Measurements from ENCODE around the gene FXYD4.
A peak's percentile ranks its signal among the peaks of the same experiment; 100 is the strongest.
"Not testable (repeated sequence)": the region's sequence is repeated elsewhere in the genome, so short reads cannot be mapped to it uniquely, and the experiment has no call there.

FXYD4 gene, protein sequence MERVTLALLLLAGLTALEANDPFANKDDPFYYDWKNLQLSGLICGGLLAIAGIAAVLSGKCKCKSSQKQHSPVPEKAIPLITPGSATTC

DNA sequence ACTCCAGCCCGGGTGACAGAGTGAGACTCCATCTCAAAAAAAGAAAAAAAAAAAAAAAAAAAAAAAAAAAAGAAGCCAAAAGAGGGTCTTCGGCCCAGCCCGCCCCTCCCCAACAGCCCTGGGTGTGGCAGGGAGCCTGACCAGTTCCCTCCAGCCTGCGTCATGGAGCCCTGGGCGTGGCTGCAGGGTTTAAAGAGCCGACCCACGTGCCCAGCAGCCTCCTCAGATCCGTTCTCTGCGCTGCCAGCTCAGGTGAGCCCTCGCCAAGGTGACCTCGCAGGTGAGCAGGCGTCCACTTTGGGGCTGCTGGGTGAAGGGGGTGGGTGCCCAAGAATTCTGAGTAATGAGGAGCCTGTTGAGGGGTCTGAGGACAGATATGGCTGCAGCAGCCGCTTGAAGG lies at the start of gene FXYD4:
TSS of gene FXYD4 (plus strand) at position 219 of the 400 bp plus-strand sequence. CDS start 2,111 bp downstream, outside the sequence.
- Histone ChIP-seq H3K4me3 (ENCODE audit: low read depth, low read length) (no peak within 1 kb of the TSS), H3K27ac (ENCODE audit: low read depth, low read length) (no peak within 1 kb of the TSS), H3K9me3 (ENCODE audit: control insufficient read depth, insufficient read depth, low read length) (no peaks in the 10 kb centered on the region), H3K27me3 (ENCODE audit: control insufficient read depth, insufficient read depth, low read length) (no peaks in the 10 kb centered on the region), H3K9ac (ENCODE audit: low read depth, low read length) (no peak within 1 kb of the TSS), H3K36me3 (ENCODE audit: control insufficient read depth, insufficient read depth, low read length) (no peaks in the 10 kb centered on the region), H3K4me1 (ENCODE audit: control insufficient read depth, insufficient read depth, low read length) (peaks cover 8% of the 10 kb centered on the region; the same call in 1 of the 2 replicates)

DNA sequence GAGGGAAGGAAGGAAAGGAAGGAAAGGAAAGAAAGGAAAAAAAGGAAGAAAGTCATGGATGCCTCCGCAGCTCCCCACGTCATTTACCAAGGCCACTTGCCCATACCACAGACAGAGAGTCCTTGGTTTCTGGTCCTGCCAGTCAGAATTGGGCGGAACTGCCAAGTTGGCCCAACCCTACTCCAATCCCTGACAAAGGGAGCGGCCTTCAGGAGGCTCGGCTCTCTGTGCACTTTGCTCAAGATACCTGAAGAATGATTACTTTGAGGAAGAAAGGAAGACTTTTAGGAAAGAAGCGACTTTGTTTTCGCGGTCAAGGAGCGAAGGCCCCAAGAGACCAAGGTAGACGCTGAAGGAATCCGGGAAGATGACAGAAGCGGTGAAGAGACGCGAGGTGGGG lies 49.1 kb upstream of the FXYD4 start:
- H3K4me3 ChIP-seq (ENCODE audit: low read depth, low read length) = peak overlapping the region; percentile 65
- no peaks in the 10 kb centered on the region for H3K9me3 ChIP-seq (ENCODE audit: control insufficient read depth, insufficient read depth, low read length)
- no peaks in the 10 kb centered on the region for H3K27me3 ChIP-seq (ENCODE audit: control insufficient read depth, insufficient read depth, low read length)
- no peak overlapping the region for H3K9ac ChIP-seq (ENCODE audit: low read depth, low read length)
- H3K36me3 ChIP-seq (ENCODE audit: control insufficient read depth, insufficient read depth, low read length) = no peaks in the 10 kb centered on the region
- no peak overlapping the region for H3K27ac ChIP-seq (ENCODE audit: low read depth, low read length)
- H3K4me1 ChIP-seq (ENCODE audit: control insufficient read depth, insufficient read depth, low read length) = peaks cover 4% of the 10 kb centered on the region; the same call in 1 of the 2 replicates

DNA sequence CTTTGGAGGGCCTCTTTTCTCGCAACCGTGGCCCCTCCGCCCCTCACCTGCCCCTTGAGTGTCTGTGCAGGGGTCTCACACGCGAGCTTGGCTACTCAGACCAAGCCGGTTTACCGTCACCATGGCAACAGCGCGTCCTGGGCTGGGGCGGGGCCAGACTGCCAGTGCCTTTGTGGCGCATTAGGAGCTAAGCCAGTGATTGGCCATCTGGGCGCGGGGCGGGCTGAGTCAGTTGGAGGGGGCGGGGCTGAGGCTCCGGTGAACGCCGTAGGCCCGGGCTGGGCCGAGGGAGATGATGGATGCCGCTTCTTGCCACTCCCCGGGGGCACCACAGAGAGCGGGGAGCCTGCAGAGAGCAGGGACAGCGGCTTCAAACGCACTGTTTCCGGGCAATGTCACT lies 48.7 kb upstream of the FXYD4 start:
- Histone ChIP-seq H3K9ac (ENCODE audit: low read depth, low read length) (peak overlapping the region; percentile 23; the same call in 1 of the 2 replicates), H3K9me3 (ENCODE audit: control insufficient read depth, insufficient read depth, low read length) (no peaks in the 10 kb centered on the region), H3K4me3 (ENCODE audit: low read depth, low read length) (peak overlapping the region; percentile 65), H3K27me3 (ENCODE audit: control insufficient read depth, insufficient read depth, low read length) (no peaks in the 10 kb centered on the region), H3K36me3 (ENCODE audit: control insufficient read depth, insufficient read depth, low read length) (no peaks in the 10 kb centered on the region), H3K4me1 (ENCODE audit: control insufficient read depth, insufficient read depth, low read length) (peaks cover 4% of the 10 kb centered on the region; the same call in 1 of the 2 replicates), H3K27ac (ENCODE audit: low read depth, low read length) (peak overlapping the region; percentile 55)

DNA sequence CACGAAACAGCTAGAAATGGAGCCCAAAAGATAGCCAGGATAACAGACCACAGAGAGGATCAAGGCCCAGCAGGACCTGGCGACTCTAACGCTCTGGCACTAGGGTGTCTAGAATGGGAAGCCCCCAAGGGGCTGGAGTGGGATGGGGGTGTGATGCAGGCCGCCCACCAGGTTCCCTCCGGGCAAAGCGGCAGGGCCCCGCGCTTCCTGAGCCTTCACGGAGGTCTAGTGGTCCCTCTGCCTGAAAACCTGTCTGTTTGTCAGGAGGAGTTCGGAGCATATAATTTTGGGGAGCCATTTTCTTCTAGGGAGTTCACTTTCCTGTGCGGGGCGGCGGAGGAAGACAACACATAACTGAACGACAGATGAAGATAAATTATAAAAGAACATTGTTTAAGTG lies 48.2 kb upstream of the FXYD4 start:
- peak overlapping the region; percentile 55 for H3K27ac ChIP-seq (ENCODE audit: low read depth, low read length)

DNA sequence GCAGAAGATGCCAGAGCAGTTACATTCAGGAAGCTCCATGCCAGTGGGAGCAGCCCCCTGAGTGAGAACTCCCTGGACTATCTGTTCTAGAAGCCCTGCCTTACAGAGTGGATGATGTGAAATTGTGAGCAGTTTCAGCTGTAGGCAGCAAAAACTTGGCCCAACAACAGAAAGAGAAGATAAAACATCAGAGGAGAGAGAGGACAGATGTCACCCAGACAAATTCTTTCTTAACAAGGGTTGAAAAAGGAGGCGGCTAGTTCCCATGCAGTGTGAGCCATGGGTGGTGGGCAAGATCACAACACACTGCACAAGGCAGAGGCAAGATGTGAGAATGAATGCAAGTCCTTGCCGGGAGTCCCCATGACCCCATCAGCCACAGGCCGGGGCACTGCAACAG lies 46.6 kb upstream of the FXYD4 start:
- Histone ChIP-seq H3K4me1 (ENCODE audit: control insufficient read depth, insufficient read depth, low read length) (peaks cover 4% of the 10 kb centered on the region; the same call in 1 of the 2 replicates), H3K4me3 (ENCODE audit: low read depth, low read length) (no peak overlapping the region), H3K36me3 (ENCODE audit: control insufficient read depth, insufficient read depth, low read length) (no peaks in the 10 kb centered on the region), H3K27me3 (ENCODE audit: control insufficient read depth, insufficient read depth, low read length) (no peaks in the 10 kb centered on the region), H3K9ac (ENCODE audit: low read depth, low read length) (no peak overlapping the region), H3K9me3 (ENCODE audit: control insufficient read depth, insufficient read depth, low read length) (no peaks in the 10 kb centered on the region), H3K27ac (ENCODE audit: low read depth, low read length) (no peak overlapping the region)

More for the DNA sequence above, 48.2 kb upstream of the FXYD4 start:
- Histone ChIP-seq H3K9ac (ENCODE audit: low read depth, low read length) (peak overlapping the region; percentile 23; the same call in 1 of the 2 replicates), H3K36me3 (ENCODE audit: control insufficient read depth, insufficient read depth, low read length) (no peaks in the 10 kb centered on the region), H3K4me3 (ENCODE audit: low read depth, low read length) (peak overlapping the region; percentile 60), H3K4me1 (ENCODE audit: control insufficient read depth, insufficient read depth, low read length) (peaks cover 4% of the 10 kb centered on the region; the same call in 1 of the 2 replicates), H3K9me3 (ENCODE audit: control insufficient read depth, insufficient read depth, low read length) (no peaks in the 10 kb centered on the region), H3K27me3 (ENCODE audit: control insufficient read depth, insufficient read depth, low read length) (no peaks in the 10 kb centered on the region)

DNA sequence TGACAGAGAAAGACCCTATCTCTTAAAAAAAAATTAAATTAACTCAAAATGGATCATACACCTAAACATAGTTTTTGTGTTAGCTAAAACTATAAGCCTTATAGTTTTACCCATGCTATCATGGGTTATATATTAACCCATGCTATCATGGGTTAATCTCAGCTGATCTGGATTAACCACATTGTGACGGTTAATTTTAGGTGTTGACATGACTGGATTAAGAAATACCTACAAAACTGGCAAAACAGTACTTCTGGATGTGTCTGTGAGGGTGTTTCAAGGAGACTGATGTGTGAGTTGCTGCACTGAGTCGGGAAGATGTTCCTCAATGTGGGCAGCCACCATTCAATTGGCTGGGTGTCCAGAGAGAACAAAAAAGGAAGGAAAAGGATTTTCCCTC lies 44.3 kb upstream of the FXYD4 start:
- H3K9me3 ChIP-seq (ENCODE audit: control insufficient read depth, insufficient read depth, low read length) = no peaks in the 10 kb centered on the region
- H3K4me1 ChIP-seq (ENCODE audit: control insufficient read depth, insufficient read depth, low read length) = peaks cover 4% of the 10 kb centered on the region; the same call in 1 of the 2 replicates
- no peak overlapping the region for H3K4me3 ChIP-seq (ENCODE audit: low read depth, low read length)
- H3K36me3 ChIP-seq (ENCODE audit: control insufficient read depth, insufficient read depth, low read length) = no peaks in the 10 kb centered on the region
- no peaks in the 10 kb centered on the region for H3K27me3 ChIP-seq (ENCODE audit: control insufficient read depth, insufficient read depth, low read length)
- H3K9ac ChIP-seq (ENCODE audit: low read depth, low read length) = no peak overlapping the region
- no peak overlapping the region for H3K27ac ChIP-seq (ENCODE audit: low read depth, low read length)

DNA sequence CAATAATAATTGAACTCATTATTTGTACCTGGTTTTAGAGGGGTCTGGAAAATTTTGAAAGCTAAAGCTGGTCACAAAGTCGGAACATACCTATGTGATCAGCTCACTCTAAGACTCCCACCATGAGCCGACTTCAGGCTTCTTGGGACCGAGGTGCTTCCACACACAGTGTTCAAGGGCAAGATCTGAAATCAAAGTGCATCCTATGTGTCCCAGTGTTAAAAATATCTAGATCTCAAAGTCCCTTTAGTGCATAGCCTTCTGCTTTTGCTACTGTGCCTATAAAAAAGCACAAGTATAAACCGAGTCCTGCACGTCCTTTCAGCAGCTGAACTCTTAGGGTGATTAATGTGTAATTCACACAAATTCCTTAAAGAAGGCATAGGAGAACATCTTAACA lies 43.5 kb upstream of the FXYD4 start:
- no peak overlapping the region for H3K4me3 ChIP-seq (ENCODE audit: low read depth, low read length)
- no peak overlapping the region for H3K9ac ChIP-seq (ENCODE audit: low read depth, low read length)
- H3K9me3 ChIP-seq (ENCODE audit: control insufficient read depth, insufficient read depth, low read length) = no peaks in the 10 kb centered on the region
- H3K27ac ChIP-seq (ENCODE audit: low read depth, low read length) = no peak overlapping the region
- H3K27me3 ChIP-seq (ENCODE audit: control insufficient read depth, insufficient read depth, low read length) = no peaks in the 10 kb centered on the region
- peaks cover 3% of the 10 kb centered on the region; the same call in 1 of the 2 replicates for H3K4me1 ChIP-seq (ENCODE audit: control insufficient read depth, insufficient read depth, low read length)
- no peaks in the 10 kb centered on the region for H3K36me3 ChIP-seq (ENCODE audit: control insufficient read depth, insufficient read depth, low read length)

DNA sequence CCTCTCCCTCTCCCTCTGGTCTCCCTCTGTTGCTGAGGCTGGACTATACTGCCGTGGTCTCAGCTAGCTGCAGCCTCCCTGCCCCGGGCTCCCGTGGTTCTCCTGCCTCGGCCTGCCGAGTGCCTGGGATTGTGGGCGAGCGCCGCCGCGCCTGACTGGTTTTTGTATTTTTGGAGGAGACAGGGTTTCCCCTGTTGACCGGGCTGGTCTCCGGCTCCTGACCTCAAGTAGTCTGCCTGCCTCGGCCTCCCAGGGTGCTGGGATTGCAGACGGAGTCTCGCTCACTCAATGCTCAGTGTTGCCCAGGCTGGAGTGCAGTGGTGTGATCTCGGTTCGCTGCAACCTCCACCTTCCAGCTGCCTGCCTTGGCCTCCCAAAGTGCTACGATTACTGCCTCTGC lies 42.6 kb upstream of the FXYD4 start:
- H3K27me3 ChIP-seq (ENCODE audit: control insufficient read depth, insufficient read depth, low read length); H3K27ac ChIP-seq (ENCODE audit: low read depth, low read length); H3K9me3 ChIP-seq (ENCODE audit: control insufficient read depth, insufficient read depth, low read length); H3K4me3 ChIP-seq (ENCODE audit: low read depth, low read length); H3K4me1 ChIP-seq (ENCODE audit: control insufficient read depth, insufficient read depth, low read length); H3K36me3 ChIP-seq (ENCODE audit: control insufficient read depth, insufficient read depth, low read length); H3K9ac ChIP-seq (ENCODE audit: low read depth, low read length): not testable (repeated sequence)

DNA sequence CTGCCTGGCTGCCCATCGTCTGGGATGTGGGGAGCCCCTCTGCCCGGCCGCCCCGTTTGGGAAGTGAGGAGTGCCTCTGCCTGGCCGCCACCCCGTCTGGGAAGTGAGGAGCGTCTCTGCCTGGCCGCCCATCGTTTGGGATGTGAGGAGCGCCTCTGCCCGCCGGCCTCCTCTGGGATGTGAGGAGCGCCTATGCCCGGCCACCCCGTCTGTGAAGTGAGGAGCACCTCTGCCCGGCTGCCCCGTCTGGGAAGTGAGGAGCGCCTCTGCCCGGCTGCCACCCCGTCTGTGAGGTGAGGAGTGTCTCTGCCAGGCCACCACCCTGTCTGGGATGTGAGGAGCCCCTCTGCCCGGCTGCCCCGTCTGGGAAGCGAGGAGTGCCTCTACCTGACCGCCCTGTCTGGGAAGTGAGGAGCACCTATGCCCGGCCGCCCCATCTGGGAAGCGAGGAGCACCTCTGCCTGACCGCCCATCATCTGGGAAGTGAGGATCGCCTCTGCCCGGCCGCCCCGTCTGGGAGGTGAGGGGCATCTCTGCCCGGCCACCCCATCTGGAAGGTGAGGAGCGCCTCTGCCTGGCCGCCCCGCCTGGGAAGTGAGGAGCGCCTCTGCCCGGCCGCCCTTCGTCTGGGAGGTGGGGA lies 42.1 kb upstream of the FXYD4 start:
- not testable (repeated sequence) for H3K4me1 ChIP-seq (ENCODE audit: control insufficient read depth, insufficient read depth, low read length); H3K9ac ChIP-seq (ENCODE audit: low read depth, low read length); H3K27ac ChIP-seq (ENCODE audit: low read depth, low read length); H3K27me3 ChIP-seq (ENCODE audit: control insufficient read depth, insufficient read depth, low read length); H3K9me3 ChIP-seq (ENCODE audit: control insufficient read depth, insufficient read depth, low read length); H3K36me3 ChIP-seq (ENCODE audit: control insufficient read depth, insufficient read depth, low read length); H3K4me3 ChIP-seq (ENCODE audit: low read depth, low read length)

DNA sequence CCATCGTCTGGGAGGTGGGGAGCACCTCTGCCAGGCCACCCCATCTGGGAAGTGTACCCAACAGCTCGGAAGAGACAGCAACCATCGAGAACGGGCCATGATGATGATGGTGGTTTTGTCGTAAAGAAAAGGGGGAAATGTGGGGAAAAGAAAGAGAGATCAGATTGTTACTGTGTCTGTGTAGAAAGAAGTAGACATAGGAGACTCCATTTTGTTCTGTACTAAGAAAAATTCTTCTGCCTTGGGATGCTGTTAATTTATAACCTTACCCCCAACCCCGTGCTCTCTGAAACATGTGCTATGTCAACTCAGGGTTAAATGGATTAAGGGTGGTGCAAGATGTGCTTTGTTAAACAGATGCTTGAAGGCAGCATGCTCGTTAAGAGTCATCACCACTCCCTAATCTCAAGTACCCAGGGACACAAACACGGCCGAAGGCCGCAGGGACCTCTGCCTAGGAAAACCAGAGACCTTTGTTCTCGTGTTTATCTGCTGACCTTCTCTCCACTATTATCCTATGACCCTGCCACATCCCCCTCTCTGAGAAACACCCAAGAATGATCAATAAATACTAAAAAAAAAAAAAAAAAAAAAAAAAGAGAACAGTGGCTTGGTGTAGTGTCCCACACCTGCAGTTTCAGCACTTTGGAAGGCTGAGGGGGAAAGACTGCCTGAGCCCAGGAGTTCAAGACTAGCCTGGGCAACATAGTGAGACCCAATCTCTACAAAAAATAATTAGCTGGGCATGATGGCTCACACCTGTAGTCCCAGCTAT lies 41.2 kb upstream of the FXYD4 start:
- not testable (repeated sequence) for H3K27ac ChIP-seq (ENCODE audit: low read depth, low read length); H3K9ac ChIP-seq (ENCODE audit: low read depth, low read length); H3K9me3 ChIP-seq (ENCODE audit: control insufficient read depth, insufficient read depth, low read length); H3K27me3 ChIP-seq (ENCODE audit: control insufficient read depth, insufficient read depth, low read length); H3K4me3 ChIP-seq (ENCODE audit: low read depth, low read length); H3K36me3 ChIP-seq (ENCODE audit: control insufficient read depth, insufficient read depth, low read length); H3K4me1 ChIP-seq (ENCODE audit: control insufficient read depth, insufficient read depth, low read length)

DNA sequence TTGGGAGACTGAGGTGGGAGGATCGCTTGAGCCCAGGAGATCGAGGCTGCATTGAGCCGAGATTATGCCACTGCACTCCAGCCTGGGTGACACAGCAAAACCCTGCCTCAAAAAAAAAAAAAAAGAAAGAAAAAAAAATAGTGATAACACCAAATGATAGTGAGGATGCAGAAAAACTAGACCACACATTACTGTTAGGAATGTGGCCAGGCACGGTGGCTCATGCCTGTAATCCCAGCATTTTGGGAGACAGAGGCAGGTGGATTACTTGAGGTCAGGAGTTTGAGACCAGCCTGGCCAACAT lies 40.7 kb upstream of the FXYD4 start:
- not testable (repeated sequence) for H3K27ac ChIP-seq (ENCODE audit: low read depth, low read length); H3K9me3 ChIP-seq (ENCODE audit: control insufficient read depth, insufficient read depth, low read length); H3K27me3 ChIP-seq (ENCODE audit: control insufficient read depth, insufficient read depth, low read length); H3K4me3 ChIP-seq (ENCODE audit: low read depth, low read length); H3K4me1 ChIP-seq (ENCODE audit: control insufficient read depth, insufficient read depth, low read length); H3K9ac ChIP-seq (ENCODE audit: low read depth, low read length); H3K36me3 ChIP-seq (ENCODE audit: control insufficient read depth, insufficient read depth, low read length)

All from HUES48 (cell line).